MCF 10A (cell line): ENCODE results near the gene NCMAP. TPM values are rescaled to one million over a fixed set of nuclear protein-coding genes. Genes with fewer than 3 reads are reported as not detected.
A peak's percentile ranks its signal among the peaks of the same experiment; 100 is the strongest.

Experiments used
- BruUV-seq: library from RNA; stranded (reverse); fragments of 400-500 nt; replicated peaks from 2 replicates; lab custom pipeline; 2021; lab: Mats Ljungman, UMichigan
- CTCF ChIA-PET: fragments of 300-600 bp; sonication (Branson Sonifier 250); formaldehyde crosslinking; extraction: SDS; loops from one replicate; lab custom pipeline; 2021; ENCODE audit warnings: antibody characterized with exemption, inconsistent platforms; lab: Yijun Ruan, JAX
- POLR2A ChIA-PET: fragments of 300-600, 350-650 bp; sonication (Branson Sonifier 250); formaldehyde crosslinking; extraction: SDS; loops from one replicate; lab custom pipeline; 2020; ENCODE audit warnings: antibody characterized with exemption, inconsistent platforms; lab: Yijun Ruan, JAX
- DNase-seq: peaks from one replicate; pipeline ENCODE4 v3.0.0-alpha.2; 2018; ENCODE audit not compliant: unreplicated experiment
- H3K27ac Mint-ChIP-seq: one replicate; pipeline ENCODE4 v1.8.0; 2022; ENCODE audit warnings: mild to moderate bottlenecking, low read depth, mixed read lengths; ENCODE audit not compliant: unreplicated experiment
- H3K27me3 Mint-ChIP-seq: one replicate; pipeline ENCODE4 v1.8.0; 2022; ENCODE audit warnings: mixed read lengths; ENCODE audit not compliant: insufficient read depth, unreplicated experiment
- H3K36me3 Mint-ChIP-seq: one replicate; pipeline ENCODE4 v1.8.0; 2022; ENCODE audit warnings: mild to moderate bottlenecking, moderate library complexity, mixed read lengths; ENCODE audit not compliant: insufficient read depth, unreplicated experiment
- H3K4me1 Mint-ChIP-seq: one replicate; pipeline ENCODE4 v1.8.0; 2022; ENCODE audit warnings: mixed read lengths; ENCODE audit not compliant: insufficient read depth, unreplicated experiment
- H3K4me3 Mint-ChIP-seq: one replicate; pipeline ENCODE4 v1.8.0; 2022; ENCODE audit warnings: mild to moderate bottlenecking, moderate library complexity, mixed read lengths; ENCODE audit not compliant: unreplicated experiment
- H3K9me3 Mint-ChIP-seq: one replicate; pipeline ENCODE4 v1.8.0; 2022; ENCODE audit warnings: mixed read lengths; ENCODE audit not compliant: unreplicated experiment
- CTCF ChIP-seq: fragments of 200-600 bp; IDR thresholded peaks from one replicate; pipeline ENCODE4 v1.8.0; 2022; ENCODE audit warnings: antibody characterized with exemption, mild to moderate bottlenecking; ENCODE audit not compliant: unreplicated experiment
- intact Hi-C: fragments of 100-400 bp; cut with micrococcal nuclease; formaldehyde crosslinking; loops from 2 replicates; pipeline ENCODE4 v1.14.1; 2022
- total RNA-seq: library from RNA; stranded (reverse); gene quantifications from 2 replicates; pipeline ENCODE4 v1.2.3, GENCODE V29; 2022

Gene NCMAP
- total RNA-seq, 1 experiment from 2014 or later = not detected

- CTCF ChIA-PET = interaction anchor here (0.7 kb wide), 1 partner anchor 21 kb away, joined by 3 read pairs; no protein-coding TSS in a partner anchor
- Mint-ChIP-seq H3K36me3 (no peaks in the 10 kb centered on the region), H3K27ac (peak overlapping the region; percentile 28), H3K4me3 (no peak overlapping the region), H3K27me3 (no peaks in the 10 kb centered on the region), H3K4me1 (peaks cover 2% of the 10 kb centered on the region), H3K9me3 (no peaks in the 10 kb centered on the region)
- no peak for TF ChIP-seq CTCF
- intact Hi-C loops = no loop called here
- no TSS peak for BruUV-seq
- POLR2A ChIA-PET = no interaction called here
- peak; percentile 19 for DNase-seq
These were observed 12.0 kb downstream of the NCMAP start for GRCh38 chr1:24567792-24568388.

- no TSS peak for BruUV-seq
- Mint-ChIP-seq H3K4me1 (no peaks in the 10 kb centered on the region), H3K4me3 (no peak overlapping the region), H3K27me3 (no peaks in the 10 kb centered on the region), H3K9me3 (no peaks in the 10 kb centered on the region), H3K36me3 (no peaks in the 10 kb centered on the region), H3K27ac (no peak overlapping the region)
- ChIA-PET POLR2A (no interaction called here), CTCF (interaction anchor here (0.7 kb wide), 1 partner anchor 20 kb away, joined by 3 read pairs; no protein-coding TSS in a partner anchor)
- TF ChIP-seq CTCF = no peak
- DNase-seq = no peak
- intact Hi-C loops = no loop called here
These were observed 12.6 kb downstream of the NCMAP start for GRCh38 chr1:24568475-24568874.

- no peak overlapping the region for H3K4me3 Mint-ChIP-seq
- H3K27ac Mint-ChIP-seq = no peak overlapping the region
- no peak for TF ChIP-seq CTCF
- H3K27me3 Mint-ChIP-seq = no peaks in the 10 kb centered on the region
- DNase-seq = no peak
- no peaks in the 10 kb centered on the region for H3K36me3 Mint-ChIP-seq
- no peaks in the 10 kb centered on the region for H3K9me3 Mint-ChIP-seq
- ChIA-PET POLR2A (interaction anchor here (0.6 kb wide), 2 partner anchors 200 to 253 kb away, joined by 3 read pairs; no protein-coding TSS in a partner anchor), CTCF (interaction anchor here (0.6 to 0.7 kb wide), 2 partner anchors 10 to 24 kb away, joined by 3 read pairs; no protein-coding TSS in a partner anchor)
- no peaks in the 10 kb centered on the region for H3K4me1 Mint-ChIP-seq
- no TSS peak for BruUV-seq
- intact Hi-C loops = no loop called here
These were observed 14.6 kb downstream of the NCMAP start for GRCh38 chr1:24570265-24571125.

GRCh38 chr1:24572301-24572700, 16.4 kb downstream of the NCMAP start:
- intact Hi-C loops = no loop called here
- H3K4me3 Mint-ChIP-seq = no peak overlapping the region
- H3K4me1 Mint-ChIP-seq = peaks cover 7% of the 10 kb centered on the region
- CTCF ChIA-PET = no interaction called here
- H3K27ac Mint-ChIP-seq = no peak overlapping the region
- no peaks in the 10 kb centered on the region for H3K9me3 Mint-ChIP-seq
- POLR2A ChIA-PET = interaction anchor here (1.5 kb wide), 1 partner anchor 10 kb away, joined by 3 read pairs; no protein-coding TSS in a partner anchor
- DNase-seq = no peak
- H3K36me3 Mint-ChIP-seq = peaks cover 5% of the 10 kb centered on the region
- no peak for TF ChIP-seq CTCF
- H3K27me3 Mint-ChIP-seq = no peaks in the 10 kb centered on the region
- no TSS peak for BruUV-seq
